Measurements from ENCODE around the gene RPS27.
"Not testable (repeated sequence)": the region's sequence is repeated elsewhere in the genome, so short reads cannot be mapped to it uniquely, and the experiment has no call there.

RPS27 gene

GRCh38 chr1:153987621-153988020, 2.9 kb upstream of the RPS27 start:
- no peak for DNase-seq

GRCh38 chr1:153991151-153991630, 629 bp downstream of the RPS27 start:
- no peak for DNase-seq

GRCh38 chr1:153991806-153992205, 1.2 kb downstream of the RPS27 start:
- no peak for DNase-seq

DNA sequence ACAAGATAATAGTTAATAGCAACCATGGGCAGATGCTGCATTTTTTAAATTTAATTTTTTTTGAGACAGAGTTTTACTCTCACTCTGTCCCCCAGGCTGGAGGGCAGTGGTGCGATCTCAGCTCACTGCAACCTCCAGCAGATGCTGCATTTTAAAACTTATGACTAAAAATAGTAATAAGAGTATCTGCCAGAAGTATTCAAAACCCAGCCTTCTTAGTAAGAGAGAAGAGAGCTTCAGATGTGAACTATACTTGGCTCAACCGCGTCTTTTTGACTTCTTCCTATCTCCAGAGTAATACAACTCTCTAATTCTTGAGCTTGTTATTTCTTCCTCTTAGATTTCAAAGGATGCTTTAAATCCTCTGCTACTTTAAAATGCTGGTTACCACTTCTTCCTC, 4.6 kb downstream of the RPS27 start:
- DNase-seq: no peak

DNA sequence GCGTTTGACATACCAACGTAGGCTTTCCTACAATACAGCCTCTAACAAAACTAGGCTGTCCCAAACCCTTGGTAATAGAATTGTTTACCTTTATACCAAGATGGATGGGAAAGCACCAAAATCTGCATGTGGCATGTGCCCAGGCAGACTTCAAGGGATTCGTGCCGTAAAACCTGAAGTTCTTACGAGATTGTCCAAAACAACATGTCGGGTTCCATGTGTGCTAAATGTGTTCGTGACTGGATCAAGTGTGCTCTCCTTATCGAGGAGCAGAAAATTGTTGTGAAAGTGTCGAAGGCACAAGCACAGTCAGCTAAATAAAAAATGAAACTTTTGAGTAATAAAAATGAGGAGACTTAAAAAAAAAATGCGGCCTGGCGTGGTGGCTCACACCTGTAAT, 5.1 kb downstream of the RPS27 start:
- no peak for DNase-seq

DNA sequence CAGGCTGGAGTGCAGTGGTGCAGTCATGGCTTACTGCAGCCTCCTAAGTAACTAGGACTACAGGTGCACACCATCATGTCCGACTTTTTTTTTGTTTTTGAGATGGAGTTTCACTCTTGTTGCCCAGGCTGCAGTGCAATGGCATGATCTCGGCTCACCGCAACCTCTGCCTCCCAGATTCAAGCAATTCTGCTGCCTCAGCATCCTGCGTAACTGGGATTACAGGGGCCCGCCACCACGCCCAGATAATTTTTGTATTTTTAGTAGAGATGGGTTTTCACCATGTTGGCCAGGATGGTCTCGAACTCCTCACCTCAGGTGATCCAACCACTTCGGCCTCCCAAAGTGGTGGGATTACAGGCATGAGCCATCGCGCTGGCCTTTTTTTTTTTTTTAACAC, 6.3 kb downstream of the RPS27 start:
- DNase-seq: not testable (repeated sequence)

GRCh38 chr1:154000420-154000819, 9.9 kb downstream of the RPS27 start:
- DNase-seq: no peak

DNA sequence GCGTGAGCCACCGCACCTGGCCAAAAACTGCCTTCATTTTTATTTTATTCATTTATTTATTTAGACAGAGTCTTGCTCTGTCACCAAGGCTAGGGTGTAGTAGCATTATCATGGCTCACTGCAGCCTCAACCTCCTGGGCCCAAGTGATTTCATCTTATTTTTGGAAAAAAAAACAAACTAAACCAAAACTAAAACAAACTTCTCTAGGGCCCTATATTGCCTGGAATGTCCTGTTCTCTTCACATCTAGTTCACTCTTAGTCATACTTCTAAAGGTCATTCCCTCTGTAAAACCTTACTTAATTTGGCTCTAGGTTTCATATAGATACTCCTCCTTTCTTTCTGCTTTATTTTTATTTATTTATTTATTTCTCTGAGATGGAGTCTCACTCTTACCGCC, 15.6 kb downstream of the RPS27 start:
- DNase-seq: no peak

- DNase-seq: no peak
These were observed 21.6 kb downstream of the RPS27 start for GRCh38 chr1:154012129-154012528.

DNA sequence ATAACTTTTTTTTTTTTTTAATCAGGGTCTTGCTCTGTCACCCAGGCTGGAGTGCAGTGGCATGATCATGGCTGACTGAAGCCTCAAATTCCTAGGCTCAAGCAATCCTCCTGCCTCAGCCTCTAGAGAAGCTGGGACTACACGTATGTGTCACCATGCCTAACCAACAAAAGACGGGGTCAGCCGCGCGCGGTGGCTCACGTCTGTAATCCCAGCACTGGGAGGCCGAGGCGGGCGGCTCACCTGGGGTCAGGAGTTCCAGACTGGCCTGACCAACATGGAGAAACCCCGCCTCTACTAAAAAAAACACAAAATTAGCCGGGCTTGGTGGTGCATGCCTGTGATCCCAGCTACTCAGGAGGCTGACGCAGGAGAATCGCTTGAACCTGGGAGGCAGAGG, 22.0 kb downstream of the RPS27 start:
- DNase-seq: not testable (repeated sequence)

GRCh38 chr1:154014154-154014907, 23.8 kb downstream of the RPS27 start:
- no peak for DNase-seq

DNA sequence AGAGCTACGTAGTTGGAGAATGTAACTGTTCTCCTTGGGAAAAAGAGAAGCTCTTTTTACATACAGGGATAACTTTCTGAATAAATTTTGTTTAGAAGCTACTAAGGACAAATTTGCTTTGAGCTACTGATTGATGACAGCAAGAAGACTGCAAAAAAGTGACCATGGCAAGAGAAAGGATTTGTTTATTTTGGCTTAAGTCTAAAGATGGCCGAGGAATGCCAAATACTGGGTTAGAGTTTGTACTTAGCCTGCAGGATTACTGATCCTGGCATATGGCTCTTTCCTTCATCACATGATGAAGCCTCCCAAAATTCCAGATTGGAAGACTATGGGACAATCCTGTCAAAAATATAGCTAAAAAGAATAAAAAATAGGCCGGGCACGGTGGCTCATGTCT, 28.7 kb downstream of the RPS27 start:
- DNase-seq: no peak

DNA sequence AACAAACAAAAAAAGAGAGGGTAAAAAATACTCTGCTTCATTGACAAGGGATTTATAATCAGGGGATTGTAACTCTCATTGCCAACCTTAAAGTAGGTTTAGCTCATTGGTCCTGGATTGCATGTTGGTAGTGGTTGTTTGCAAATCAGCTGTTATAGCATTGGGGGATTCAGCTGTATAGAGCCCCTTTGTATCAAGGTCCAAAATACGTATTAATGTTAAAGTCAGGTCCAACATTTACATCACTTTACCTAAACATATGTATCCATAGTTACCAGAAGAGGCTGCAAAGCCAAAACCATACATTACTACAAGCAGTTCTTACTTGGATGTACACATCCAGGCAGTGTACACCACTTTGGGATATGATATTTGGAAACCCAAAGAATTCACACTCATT, 29.4 kb downstream of the RPS27 start:
- no peak for DNase-seq

DNA sequence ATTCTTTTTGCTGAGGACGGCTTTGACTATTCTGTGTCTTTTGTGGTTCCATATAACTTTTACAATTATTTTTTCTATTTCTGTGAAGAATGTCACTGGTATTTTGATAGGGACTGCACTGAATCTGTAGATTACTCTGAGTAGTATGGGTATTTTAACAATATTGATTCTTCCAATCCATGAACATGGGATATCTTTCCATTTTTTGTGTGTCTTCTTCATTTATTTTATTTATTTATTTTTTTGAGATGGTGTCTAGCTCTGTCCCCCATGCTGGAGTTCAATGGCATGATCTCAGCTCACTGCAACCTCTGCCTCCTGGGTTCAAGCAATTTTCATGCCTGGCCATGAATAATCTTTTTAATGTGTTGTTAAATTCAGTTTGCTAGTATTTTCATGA, 43.1 kb downstream of the RPS27 start:
- not testable (repeated sequence) for DNase-seq
